ENCODE data around the gene BDH1.
"Not testable (repeated sequence)": the region's sequence is repeated elsewhere in the genome, so short reads cannot be mapped to it uniquely, and the experiment has no call there.

The BDH1 gene

DNA sequence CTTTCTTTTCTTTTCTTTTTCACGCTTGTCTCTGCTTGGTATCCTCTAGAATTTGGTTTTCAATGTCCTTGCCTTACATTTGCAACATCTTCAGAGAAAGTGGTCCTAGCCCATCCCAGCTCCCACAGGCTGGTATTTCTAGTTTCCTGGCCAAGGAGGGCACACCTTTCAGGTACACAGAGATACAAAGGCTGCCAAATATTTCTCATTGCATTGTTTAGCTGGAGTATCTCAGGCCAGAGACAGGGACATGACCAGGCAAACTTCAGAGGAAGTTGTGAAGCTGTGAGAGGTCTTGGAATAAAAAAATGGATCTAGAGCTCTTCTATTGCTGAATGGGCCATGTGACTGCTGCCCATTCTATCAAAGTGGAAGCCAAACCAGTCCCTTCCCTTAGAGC is 68.9 kb downstream of the BDH1 start:
- no peak for DNase-seq (ENCODE audit: low read depth)

GRCh38 chr3:197485143-197485542 is 70.6 kb downstream of the BDH1 start:
- DNase-seq (ENCODE audit: low read depth) = no peak

DNA sequence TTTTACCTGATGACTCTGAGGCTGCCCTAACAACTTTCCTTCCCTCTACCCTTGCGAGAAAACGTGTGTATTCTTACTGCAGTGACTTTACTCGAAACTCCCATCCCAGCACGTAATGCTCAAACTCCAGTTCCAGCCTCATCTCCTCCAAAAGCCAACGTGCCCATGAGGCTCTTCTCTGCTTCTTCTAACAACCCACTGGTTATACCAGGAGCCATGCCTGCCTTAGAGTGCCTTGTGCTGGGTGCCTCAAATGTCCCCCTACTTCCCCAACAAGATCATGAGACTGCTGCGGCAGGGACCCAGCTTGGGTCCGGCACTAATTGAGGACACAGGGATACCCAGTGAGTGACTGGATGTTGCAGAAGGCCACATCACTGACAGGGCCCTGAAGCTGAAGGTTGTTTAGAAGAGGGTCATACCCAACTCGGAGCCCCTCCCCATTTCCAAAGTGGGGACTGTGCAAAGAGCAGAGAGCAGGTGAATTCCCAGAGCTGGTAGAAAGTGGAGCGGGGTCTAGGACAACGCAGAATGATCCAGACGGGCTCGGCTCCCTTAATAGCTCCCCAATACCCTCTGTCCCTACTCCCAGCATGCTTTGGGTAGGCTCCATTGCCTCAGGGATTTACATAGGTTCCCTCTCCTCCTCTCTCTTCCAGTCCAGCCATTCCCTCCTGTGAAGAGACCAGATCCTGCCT is 71.4 kb downstream of the BDH1 start:
- no peak for DNase-seq (ENCODE audit: low read depth)

- no peak for DNase-seq (ENCODE audit: low read depth)
Measured at GRCh38 chr3:197482001-197482400, 73.8 kb downstream of the BDH1 start.

- no peak for DNase-seq (ENCODE audit: low read depth)
Measured at GRCh38 chr3:197480320-197480719, 75.4 kb downstream of the BDH1 start.

GRCh38 chr3:197478746-197479668 is 76.8 kb downstream of the BDH1 start:
- DNase-seq (ENCODE audit: low read depth) = no peak

- not testable (repeated sequence) for DNase-seq (ENCODE audit: low read depth)
Measured at GRCh38 chr3:197477816-197478215, 78.0 kb downstream of the BDH1 start.

DNA sequence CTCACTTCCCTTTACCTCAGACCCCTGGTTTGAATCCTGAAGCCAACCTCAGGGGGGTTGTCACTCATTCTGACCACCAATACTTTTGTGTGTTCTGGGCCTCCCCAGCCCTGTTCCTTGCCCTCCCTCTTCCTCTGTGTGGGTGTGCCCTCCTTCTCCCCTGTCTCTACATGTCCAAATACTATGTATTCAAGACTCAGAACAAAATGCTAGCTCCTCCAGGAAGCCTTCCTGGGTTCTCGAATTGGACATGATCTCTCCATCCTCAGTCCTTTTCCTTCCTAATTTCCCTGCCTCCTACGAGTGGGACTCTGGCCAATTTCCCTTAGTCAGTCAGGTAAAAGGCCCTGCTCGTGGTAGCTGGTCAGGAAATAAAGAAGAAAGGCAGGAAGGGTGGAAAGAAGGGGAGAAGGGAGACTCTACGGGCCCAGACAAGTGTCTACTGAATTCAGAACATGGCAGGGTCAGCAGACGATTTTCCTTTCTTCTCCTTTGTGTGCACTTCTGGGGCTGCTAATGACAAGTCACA is 79.7 kb downstream of the BDH1 start:
- no peak for DNase-seq (ENCODE audit: low read depth)

DNA sequence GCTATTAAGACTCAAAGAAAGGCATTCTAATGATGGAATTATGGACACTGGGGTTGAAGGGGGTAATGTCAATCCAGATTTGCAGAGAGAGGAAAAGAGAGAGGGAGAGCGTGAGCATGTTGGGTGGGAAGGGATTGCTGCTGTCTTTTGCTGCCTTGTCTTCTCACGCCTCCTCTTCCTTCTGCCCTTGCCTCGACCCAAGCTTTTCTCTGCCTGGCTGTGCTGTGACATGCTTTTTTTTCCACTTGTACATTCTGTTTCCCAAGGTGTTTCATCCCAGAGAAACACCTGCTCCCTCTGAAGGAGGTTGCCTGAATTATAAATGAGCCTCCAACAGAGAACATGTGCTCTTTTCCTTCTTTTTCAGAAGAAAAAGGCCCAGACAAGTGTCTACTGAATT is 80.3 kb downstream of the BDH1 start:
- no peak for DNase-seq (ENCODE audit: low read depth)

- no peak for DNase-seq (ENCODE audit: low read depth)
Measured at GRCh38 chr3:197472151-197472550, 83.6 kb downstream of the BDH1 start.

- no peak for DNase-seq (ENCODE audit: low read depth)
Measured at GRCh38 chr3:197471221-197472010, 84.4 kb downstream of the BDH1 start.

GRCh38 chr3:197468866-197469382 is 86.8 kb downstream of the BDH1 start:
- no peak for DNase-seq (ENCODE audit: low read depth)

- DNase-seq (ENCODE audit: low read depth) = no peak
Measured at GRCh38 chr3:197468167-197468566, 87.6 kb downstream of the BDH1 start.

DNA sequence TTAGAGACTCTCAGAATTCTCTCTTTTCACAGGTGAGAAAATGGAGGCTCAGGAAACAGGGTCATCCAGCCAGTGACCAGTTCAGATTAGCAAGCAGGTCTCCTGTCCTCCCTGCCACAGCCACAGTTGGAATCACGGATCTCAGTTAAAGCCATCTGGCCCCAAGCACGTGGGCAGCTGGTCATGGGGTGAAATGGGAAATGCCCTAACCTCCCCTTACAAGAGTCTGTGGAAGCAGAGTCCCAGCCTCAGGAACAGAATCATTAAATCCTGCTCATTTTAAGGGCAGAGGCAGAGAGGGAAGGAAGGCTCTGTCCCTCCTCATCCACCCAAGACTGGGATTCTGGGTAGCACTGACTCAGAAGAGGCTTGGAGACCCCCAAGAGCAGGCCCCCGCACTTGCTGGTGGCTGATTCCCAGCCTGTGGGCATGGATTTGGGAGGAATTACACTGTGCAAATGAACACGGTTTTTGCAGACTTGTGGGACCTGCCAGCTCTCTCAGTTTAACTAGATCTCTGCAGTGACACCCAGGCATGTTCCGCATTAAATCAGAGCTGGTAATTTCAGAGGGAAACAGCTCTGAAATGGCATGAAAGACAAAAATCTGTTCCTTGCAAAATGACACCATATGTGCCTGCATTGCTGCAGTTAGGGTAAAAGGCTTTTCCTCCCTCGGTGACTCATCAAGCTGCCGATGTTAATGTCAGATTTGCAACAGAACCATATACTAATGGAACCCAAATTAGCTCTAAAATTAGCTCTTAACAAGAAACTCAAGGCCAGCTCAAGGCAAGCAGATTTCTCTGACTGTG is 89.0 kb downstream of the BDH1 start:
- DNase-seq (ENCODE audit: low read depth) = no peak

- no peak for DNase-seq (ENCODE audit: low read depth)
Measured at GRCh38 chr3:197465996-197466549, 89.7 kb downstream of the BDH1 start.

GRCh38 chr3:197465197-197465995 is 90.4 kb downstream of the BDH1 start:
- no peak for DNase-seq (ENCODE audit: low read depth)

- DNase-seq (ENCODE audit: low read depth) = no peak
Measured at GRCh38 chr3:197464794-197465193, 91.0 kb downstream of the BDH1 start.

DNA sequence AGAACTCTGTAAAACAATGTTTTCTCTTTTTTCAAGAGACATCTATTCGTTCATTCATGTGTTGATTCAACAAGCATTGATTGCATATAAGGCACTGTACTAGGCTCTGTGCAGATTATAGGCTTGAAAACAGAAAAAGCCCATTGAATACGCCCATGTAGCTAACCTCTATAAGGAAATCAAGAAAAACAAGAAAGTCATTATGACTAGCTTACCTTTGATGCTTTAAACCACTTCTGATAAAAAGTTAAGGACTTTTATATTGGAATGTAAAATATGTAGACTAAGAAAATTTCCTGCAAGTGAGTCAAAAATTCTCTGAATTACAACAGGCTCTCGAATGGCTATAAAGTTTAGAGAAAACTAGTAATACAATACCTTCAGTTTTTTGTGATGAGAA is 92.5 kb downstream of the BDH1 start:
- no peak for DNase-seq (ENCODE audit: low read depth)

GRCh38 chr3:197462808-197463207 is 93.0 kb downstream of the BDH1 start:
- DNase-seq (ENCODE audit: low read depth) = no peak

DNA sequence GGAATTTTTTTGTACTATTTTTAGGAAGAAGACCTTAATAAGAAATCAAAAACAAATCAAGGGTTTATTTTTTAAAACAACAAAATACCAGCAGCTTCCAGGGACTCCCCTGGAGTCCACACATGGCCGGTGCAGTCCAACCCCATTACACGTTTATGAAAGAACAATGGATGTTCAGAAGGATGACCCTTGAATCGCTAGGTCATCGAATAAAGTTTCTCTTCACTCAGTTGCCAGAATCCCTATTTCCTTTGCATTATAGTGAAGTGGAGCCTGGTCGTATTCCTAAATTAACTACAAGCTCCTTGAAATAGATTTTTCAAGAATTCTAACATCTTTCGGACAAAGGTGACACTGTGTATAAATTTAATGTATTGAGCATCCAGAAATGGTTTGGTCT is 95.1 kb downstream of the BDH1 start:
- DNase-seq (ENCODE audit: low read depth) = no peak
